ENCODE data around the gene PLP2.
"Not testable (repeated sequence)": the region's sequence is repeated elsewhere in the genome, so short reads cannot be mapped to it uniquely, and the experiment has no call there.

PLP2 gene

DNA sequence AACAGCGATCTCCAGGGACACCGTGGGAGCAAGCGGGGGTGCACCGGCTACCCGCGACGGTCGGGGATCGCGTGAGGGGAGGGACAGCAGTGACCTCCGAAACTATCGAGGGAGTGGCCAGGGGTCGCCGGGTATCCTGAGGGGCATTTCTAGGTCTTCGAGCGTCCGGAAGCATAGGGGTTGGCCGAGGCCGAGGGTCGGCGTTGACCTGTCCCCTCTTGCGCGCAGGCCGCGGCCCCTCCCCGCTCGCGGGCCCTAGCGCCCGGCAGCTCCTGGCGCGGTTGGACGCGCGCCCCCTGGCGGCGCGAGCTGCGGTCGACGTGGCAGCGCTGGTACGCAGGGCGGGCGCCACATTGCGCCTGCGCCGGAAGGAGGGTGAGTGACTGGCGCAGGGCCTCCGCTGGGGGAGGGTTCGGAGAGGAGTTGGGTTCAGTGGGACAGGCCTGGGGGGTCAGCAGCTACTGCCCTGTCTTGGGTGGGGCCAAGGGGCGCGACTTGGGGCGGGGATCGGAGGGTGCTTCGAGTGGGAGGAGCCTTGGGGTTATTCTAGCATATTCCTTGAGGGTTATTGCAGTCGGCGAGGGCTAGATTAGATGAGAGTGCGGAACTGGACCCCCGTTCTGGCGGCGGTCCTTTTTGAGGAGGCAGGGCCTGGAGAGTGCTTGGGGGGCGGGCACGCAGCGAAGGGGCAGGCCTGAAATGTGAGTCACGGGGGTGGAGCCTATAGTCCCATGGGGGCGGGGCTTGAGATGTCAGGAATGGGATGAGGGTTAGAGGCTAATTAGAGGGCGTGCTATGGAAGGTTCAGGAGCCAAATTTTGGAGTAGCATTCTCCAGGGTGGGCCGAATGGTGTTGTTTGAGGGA is 7.9 kb upstream of the PLP2 start:
- peak in 3 of 4 experiments; percentile 53 to 70 (median 59) for DNase-seq (ENCODE audit: low read depth in 4 of 4, low spot score in 1 of 4)

DNA sequence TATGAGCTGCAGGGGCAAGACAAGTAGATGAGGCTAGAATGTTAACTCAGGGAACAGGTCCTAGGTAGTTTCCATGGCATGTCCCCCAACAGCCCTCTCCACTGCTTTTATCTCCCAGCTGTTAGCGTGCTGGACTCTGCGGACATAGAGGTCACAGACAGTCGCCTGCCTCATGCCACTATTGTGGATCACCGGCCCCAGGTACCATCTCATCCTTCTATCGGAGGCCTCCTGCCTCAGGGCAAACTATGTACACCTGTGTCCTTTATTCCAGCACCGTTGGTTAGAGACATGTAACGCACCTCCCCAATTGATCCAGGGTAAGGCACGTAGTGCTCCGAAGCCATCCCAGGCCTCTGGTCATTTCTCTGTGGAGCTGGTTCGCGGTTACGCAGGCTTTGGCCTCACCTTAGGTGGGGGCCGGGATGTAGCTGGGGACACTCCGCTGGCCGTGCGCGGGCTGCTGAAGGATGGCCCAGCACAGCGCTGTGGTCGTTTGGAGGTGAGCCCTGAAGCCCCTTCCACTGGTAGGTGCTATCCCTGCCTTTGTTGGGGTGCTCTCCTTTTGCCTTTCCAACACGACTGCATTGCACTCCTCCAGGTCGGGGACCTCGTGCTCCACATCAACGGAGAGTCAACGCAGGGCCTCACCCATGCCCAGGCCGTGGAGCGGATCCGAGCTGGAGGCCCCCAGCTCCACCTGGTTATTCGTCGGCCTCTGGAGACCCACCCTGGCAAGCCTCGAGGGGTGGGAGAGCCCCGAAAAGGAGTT is 6.9 kb upstream of the PLP2 start:
- no peak for DNase-seq (ENCODE audit: low read depth in 4 of 4, low spot score in 1 of 4)

DNA sequence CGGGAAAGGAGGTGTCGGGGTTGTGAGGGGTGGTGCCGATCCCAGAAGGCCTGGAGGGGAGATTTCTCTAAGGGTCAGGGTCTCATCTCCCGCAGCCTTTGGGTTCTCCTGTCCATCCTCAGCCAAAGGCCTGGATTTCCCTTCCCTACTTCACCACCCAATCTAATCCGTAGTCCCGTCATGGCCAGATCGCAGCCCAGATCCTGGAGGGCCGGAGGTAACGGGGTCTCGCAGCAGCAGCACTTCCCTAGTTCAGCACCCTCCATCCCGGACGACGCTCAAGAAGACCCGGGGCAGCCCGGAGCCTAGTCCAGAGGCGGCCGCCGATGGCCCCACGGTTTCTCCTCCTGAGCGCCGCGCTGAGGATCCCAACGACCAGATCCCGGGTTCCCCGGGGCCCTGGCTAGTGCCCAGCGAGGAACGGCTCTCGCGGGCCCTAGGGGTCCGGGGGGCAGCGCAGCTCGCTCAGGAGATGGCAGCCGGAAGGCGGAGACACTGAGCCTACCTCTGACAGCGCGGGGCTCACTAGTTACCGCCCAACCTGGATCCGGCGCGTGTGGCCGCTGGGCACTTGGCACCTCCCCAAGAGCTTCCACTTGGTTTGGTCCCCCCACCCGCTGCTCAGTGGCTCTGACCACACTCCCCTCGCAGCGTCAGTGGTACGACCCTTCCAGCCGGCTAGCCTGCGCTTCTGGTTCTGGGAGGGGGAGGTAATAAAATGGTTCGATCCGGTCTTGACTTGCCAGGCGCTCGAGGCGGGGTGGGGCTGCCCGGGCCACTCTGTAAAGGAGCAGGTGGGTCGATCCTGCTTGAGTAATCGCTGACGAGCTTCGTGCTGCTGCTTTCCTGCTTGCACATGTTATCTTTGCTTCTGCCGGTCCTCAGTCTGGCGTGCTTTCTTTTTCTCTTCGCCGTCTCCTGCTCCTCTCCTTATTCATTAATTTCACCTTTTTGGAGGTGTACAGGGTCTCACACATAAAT is 5.5 kb upstream of the PLP2 start:
- peak in 2 of 4 experiments; percentile 45 to 55 for DNase-seq (ENCODE audit: low read depth in 4 of 4, low spot score in 1 of 4)

DNA sequence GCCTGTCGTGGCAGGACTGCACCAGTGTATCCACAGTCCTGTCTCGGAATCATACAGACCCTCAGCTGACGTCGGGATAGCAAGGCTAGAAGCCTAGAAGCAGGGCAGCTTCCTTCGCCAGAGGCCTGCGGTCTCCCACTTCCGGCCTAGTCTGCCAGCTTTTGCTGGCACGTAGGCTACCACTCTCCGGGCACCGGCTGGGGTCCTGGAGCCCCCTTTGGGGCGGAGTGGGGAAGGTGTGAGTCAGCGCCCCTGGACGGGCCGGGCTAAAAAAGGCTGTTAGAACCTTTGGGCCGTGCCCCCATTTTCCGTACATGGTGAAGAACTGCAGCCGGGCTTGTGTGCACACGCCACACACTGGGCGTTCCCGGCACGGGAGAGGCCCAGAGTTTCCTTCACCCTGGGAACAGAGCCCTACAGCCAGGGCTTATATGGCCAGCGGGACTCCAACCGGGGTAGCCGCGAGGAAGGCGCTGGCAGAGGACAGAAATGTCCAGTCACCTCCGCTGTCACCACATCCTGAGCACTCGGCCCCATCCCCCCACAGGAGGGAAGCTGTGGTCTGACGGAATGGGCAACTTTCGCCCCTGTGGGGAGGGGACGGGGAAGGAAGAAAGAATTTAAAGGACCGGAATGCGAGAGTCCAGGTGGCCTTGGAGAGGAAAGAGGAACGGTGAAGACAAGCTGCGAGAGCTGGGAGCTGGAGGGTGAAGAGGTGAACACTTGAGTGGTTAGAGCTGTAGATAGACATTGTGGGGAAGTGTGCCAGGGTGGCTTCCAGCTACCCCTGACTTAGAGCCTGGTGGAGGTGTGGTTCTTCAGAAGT is 4.6 kb upstream of the PLP2 start:
- peak in 2 of 4 experiments; percentile 40 to 52 for DNase-seq (ENCODE audit: low read depth in 4 of 4, low spot score in 1 of 4)

DNA sequence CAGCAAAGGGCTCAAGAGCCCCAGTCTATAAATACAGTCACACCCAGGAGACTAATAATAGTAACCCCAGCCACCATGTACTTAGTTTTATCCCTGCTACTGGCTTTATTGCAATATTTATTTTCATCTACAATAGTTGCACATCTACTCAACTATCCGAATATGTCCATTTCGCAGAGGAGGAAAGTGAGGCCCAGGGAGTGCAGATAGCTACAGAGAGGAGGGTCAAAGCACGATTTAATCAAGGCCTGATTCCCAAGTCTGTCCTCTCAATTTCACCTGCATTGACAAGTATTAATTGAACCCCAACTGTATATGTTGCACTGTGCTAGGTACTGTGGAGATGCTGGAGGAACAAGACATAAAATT is 4.0 kb upstream of the PLP2 start:
- no peak for DNase-seq (ENCODE audit: low read depth in 4 of 4, low spot score in 1 of 4)

DNA sequence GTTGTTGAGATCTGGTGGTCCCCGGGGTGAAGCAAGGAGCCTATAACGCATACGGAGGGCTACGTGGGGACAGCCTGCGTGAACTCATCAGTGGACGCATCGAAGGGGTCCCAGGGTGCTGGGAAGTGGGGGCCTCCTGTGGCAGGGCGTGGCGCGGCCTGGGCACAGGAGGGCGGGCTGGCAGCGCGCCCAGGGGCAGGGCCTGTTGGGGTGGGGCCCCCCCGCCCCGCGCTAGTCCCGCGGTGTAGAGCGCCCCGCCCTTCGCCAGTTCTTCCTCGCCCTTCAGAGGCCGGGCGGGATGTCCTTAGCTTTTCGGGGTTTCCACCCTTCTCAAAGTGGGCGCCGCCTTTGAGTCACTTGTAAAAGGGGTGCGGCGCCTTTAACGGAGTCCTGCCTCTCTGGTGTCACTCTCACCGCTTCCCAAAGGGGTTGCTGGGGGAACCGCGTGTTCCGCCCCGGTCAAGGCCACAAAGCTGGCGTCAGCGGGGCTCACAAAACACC is 632 bp downstream of the PLP2 start:
- DNase-seq (ENCODE audit: low read depth in 4 of 4, low spot score in 1 of 4): peak in 2 of 4 experiments; percentile 61 to 67

DNA sequence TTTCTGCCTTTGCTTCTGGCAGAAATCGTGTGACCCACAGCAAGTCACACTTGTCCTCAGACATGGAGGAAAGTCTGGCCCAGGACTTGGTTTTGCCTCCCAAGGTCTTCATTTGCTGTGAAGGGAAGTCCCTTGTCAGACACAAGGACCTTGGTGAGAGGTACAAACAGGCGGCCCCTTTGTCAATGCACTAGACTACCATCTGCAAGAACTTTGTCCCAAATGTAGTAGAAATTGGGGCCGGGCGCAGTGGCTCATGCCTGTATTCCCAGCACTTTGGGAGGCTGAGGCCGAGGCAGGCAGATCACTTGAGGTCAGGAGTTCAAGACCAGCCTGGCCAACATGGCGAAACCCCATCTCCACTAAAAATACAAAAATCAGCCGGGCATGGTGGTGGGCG is 1.8 kb downstream of the PLP2 start:
- not testable (repeated sequence) for DNase-seq (ENCODE audit: low read depth in 4 of 4, low spot score in 1 of 4)

DNA sequence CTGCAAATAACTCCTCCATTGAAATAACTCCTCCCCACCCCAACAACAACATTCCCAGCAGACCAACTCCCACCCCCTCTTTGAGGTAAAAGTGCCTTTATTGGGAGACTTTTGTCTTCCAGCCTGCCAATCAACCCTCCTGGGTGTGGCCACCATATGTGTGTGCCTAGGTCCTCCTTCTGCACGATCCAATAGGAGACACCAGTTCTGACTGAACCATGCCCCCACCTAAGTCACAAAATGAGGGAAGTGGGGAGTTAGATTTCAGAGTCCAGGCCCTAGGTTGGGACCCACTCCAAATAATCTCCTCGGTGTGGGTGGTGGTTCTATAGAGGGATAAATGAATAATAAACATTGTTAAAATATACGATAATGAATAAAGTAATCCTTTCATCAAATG is 3.0 kb downstream of the PLP2 start:
- DNase-seq (ENCODE audit: low read depth in 4 of 4, low spot score in 1 of 4): no peak

DNA sequence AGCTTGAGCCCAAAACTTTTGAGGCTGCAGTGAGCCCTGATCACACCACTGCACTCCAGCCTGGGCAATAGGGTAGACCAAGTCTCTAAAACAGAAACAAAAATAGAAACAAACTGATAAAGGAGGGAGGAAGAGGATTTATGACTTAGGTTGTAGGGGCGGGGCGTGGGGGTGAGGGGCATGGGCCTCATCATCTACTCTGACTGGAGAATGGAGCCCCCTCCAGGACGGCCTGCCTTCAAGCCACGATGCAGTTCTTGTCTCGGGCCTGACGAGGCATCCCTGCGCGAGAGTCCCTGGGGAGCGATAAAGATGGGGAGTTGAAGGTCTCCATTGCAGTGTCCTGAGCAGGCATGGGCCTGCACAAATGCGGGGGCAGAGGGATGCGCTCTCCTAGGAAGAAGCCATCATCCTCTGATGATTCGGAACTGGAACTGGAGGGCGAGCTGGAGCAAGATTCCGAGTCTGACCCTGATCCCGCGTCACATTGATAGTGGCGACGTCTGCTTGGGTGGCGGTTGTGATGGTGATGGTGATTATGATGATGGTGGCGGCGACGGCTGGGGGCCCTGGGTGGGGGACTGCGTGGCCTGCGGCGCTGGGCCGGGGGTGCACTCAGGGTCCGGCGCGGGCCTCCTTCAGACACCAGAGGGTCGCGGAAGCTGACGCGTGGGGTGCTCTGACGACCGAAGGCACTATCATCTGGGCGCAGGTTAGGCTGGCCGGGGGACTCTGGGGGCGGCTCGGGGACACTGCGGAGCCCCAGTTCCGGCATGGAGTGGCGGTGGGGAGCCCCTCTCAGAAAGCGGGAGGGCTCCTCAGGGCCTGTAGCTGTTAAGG is 4.0 kb downstream of the PLP2 start:
- no peak for DNase-seq (ENCODE audit: low read depth in 4 of 4, low spot score in 1 of 4)

DNA sequence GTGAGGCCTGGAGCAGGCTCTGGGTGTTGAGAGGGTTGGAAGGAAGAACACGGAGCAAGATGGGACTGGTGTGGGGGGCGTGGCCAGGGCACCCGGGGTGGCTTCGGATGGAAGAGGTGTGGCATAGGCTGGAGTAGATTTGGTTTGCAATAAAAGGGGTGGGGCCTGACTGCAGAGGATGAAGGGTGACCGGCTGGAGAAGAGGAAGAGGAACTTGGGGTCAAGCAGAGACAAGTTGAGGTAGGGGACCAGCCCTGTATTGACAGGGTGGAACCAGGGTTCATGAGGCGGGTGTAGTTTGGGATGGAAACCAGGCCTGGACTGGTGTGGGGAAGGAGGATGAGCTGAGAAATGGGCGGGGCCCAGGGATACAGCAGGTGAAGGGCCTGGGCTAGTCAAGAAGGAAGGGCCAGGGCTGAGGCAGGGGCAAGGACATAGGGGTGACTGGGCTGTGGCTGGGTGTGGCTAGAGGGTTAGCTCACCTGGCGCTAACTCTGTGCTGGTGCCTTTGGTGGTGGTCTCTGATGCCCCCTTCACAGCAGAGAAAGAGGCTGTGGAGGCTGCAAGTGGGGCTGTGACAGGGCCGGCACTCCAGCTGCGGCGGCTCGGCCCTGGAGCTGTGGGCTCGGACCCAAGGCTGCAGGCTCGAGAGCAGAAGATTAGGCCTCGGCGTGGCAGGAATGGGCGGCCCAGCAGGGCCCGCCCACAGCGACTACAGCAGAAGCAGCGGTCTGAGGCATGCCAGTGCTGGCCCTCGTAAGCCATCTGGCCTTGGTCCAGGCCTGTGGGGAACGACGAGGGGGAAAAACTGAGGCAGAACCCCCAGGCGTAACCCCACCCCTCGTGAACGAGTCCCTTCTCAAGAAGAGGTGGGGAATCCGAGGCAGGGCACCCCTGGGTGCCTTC is 5.0 kb downstream of the PLP2 start:
- no peak for DNase-seq (ENCODE audit: low read depth in 4 of 4, low spot score in 1 of 4)

DNA sequence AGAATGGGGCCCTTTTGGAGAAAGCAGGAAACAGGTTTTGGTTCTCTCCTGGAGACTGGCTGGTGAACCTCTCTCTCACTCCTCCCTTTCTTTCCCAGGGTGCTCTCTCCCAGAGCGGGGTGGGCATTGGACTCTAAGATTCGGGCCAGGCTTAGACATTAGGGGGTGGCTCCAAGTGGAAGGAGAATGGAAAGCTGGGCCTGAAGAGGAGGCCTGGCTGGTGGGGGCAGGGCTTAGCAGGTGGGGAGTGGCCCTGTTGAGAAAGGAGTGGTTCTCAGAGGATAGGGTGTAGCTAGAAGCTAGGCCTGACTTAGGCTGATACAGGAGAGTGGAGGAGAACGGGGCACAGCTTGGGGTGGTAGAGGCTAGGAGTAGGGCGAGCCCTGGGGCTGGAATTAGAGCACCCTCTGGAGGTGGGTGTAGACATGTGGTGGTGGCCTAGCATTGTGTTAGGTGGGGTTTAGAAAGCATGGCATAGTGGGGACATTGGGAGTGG is 5.7 kb downstream of the PLP2 start:
- no peak for DNase-seq (ENCODE audit: low read depth in 4 of 4, low spot score in 1 of 4)

DNA sequence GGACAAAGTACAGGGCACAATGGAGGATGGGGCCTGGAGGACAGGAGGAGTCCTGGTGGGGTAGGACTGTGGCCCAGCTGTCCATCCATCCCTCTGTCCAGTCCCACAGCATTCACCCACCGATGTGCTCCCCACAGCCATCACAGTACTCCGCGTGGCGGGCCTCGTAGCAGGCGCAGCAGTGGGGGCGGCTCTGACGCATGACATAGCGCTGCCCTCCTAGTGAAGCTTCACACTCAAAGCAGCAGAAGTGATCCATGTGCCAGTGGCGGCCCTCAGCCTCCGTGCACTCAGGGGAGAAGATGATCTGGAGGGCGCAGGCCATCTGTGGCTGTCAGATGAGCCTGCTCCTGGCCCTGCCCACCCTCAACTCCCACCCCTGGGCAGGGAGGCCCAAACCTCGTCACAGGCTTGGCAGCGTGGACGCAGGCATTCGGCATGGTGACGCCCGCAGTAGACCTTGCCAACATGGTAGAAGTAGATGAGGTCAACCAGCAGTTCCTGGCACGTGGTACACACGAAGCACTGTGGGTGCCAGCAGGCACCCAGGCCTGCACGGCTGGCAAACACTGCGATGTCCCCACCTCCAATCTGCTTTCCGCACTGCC is 6.3 kb downstream of the PLP2 start:
- no peak for DNase-seq (ENCODE audit: low read depth in 4 of 4, low spot score in 1 of 4)

DNA sequence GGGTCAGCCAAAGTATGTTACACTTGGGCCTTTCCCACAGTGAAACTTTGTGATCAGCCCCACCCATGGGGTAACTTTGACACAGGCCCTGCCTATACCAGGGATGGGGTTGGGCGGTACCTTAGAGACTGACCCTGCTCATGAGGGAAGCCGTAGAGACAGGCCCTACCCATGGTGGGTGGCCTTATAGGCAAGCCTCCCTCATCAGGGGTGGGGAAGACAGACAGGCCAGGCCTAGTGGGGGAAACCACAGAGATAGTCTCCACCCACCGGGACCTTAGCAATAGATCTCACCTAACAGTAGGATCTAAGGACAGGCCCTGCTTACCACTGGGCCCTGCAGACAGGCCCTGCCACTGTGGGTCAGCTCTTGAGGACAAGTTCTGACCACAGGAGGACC is 6.8 kb downstream of the PLP2 start:
- DNase-seq (ENCODE audit: low read depth in 4 of 4, low spot score in 1 of 4): no peak

DNA sequence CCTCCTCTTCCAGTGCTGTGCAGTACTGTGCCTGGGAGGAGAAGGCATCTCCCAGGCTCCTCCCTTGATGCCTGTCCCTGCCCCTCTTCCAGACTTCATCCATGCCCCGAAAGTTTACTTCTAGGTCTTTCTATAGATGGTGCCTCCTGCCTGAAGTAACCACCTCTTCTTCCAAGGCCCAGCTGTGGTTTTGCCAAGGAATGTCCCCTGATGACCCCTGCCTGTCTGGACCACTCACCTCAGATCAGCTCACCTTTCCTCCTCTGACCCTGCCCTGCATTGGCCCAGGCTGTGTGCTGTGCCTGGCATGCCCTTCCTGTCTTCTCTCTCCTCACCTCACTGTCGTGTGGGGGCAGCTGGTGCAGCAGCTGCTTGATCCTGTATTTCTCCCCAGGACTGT is 7.7 kb downstream of the PLP2 start:
- DNase-seq (ENCODE audit: low read depth in 4 of 4, low spot score in 1 of 4): no peak

DNA sequence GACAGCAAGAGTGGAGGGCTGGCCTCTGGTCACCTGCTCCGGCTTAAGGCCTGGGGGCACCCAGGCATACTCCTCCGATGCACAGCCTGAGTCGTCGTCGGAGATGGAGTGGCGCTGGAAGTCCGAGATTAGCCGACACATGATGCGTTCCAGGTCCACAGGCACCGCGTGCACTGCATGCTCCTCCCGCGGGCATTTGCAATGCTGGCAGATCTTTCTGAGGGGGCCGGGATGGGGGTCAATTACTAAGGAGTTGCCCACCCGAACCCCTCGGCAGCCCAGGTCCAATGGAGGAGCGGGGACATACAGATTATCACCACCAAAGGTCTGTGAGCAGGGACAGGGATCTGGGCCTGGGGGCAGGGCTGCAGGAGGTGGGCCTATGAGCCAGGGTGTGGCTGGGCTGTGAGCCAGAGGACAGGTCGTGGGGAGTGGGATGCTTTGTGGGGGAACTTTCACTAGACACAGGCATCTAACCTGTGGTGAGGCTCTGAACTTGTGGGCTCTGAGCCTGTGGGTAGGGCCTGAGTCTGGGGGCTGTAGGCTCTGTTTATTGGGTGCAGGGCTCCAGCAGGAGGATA is 12.1 kb downstream of the PLP2 start:
- DNase-seq (ENCODE audit: low read depth in 4 of 4, low spot score in 1 of 4): no peak

DNA sequence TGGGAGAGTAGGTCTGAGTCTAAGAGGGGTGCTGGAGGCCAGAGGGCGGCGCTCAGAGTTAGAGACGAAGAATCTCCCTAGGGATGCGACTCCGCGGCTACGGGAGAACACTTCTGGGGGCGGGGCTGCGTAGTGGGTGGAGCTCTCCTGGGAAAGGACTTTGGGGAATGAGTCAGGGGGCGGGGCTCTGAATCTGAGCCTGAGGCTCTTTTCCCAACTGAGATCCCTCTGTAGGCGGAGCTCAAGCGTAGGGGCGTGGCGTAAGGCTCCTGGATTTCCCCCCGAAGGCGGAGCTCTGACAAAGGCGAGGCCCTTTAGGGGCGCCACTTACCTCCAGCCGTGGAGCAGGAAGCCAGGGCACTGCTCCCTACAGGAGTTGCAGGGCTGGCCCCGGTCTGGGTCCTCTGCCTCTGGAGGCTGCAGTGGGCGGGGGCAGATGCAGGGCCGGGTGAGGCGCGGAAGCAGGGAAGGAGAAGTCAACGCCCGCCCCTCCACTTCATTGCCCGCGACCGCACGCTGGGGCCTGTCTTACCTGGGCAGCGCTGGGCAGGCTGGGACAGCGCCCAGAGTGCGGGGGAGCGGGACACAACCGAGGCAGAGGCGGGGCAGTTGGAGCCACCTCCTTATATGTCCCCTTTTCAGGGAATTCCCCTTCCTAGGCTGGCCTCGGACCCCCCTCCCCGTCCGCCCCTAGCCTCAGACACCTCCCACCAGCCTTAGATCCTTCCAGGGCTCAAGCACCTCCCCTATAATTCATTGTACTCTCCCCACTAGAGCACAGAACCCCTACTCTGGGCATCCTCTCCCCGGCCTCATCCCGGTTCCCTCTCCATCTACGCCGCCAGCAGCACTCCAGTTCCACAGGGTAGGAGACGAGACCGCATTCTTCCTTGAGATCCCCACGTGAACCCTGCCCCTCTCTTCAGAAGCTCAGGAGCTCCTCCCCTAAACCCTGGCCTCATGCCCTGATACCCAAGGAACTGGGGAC is 12.9 kb downstream of the PLP2 start:
- no peak for DNase-seq (ENCODE audit: low read depth in 4 of 4, low spot score in 1 of 4)
